Erythroblast (primary cell): ENCODE data around the gene ADGRD1.

ENCODE experiments used
- GATA1 ChIP-seq: IDR thresholded peaks from 2 replicates; pipeline ENCODE4 v1.6.1; 2011; ENCODE audit warnings: low read depth, mild to moderate bottlenecking, control low read depth, low read length, moderate library complexity
- POLR2A ChIP-seq: IDR thresholded peaks from 2 replicates; pipeline ENCODE4 v1.6.1; 2011; ENCODE audit warnings: mild to moderate bottlenecking, low read length

DNA sequence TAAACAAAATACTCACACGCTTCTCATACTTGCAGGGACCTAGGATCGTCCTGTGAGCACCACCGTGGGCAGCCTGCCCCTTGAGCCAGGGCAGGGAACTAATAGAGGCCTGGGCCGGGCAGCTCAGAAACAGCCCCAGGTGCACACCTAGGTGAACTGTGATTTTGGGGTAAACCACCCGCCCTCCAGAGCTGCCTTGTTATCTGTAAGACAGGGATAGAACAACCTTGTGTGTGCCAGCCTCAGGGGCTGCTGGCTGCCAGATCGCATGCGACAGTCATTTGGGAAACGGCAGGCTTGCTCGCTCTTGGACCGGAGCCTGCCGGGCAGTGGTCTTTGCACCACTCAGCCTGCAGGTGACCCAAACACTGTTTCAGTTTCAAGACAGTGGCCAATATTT is 86.8 kb downstream of the ADGRD1 start:
- TF ChIP-seq POLR2A (no peak), GATA1 (no peak)
